GM12878 (cell line): ENCODE data around the gene OVCA2. TPM values are rescaled to one million over a fixed set of nuclear protein-coding genes. Genes with fewer than 3 reads are reported as not detected.

Experiments
- EZH2 ChIP-seq: IDR thresholded peaks from 2 replicates; pipeline ENCODE4 v1.6.1; 2012; ENCODE audit warnings: low read depth, mild to moderate bottlenecking, control low read depth, inconsistent platforms, low read length, borderline replicate concordance; ENCODE audit not compliant: control insufficient read depth
- KAT2A ChIP-seq: conservative IDR thresholded peaks from 2 replicates; pipeline ENCODE4 v1.6.1; 2011; ENCODE audit warnings: low read depth, low read length; ENCODE audit not compliant: control insufficient read depth
- NR2C1 ChIP-seq: fragments of 450-650 bp; IDR thresholded peaks from 2 replicates; pipeline ENCODE4 v1.6.1; 2017; ENCODE audit warnings: antibody characterized with exemption, mild to moderate bottlenecking, moderate library complexity
- RELB ChIP-seq: fragments of 450-650 bp; IDR thresholded peaks from 2 replicates; pipeline ENCODE4 v1.6.1; 2017; ENCODE audit warnings: low read depth, mild to moderate bottlenecking, moderate library complexity
- REST ChIP-seq: IDR thresholded peaks from 2 replicates; pipeline ENCODE4 v1.6.1; 2012; ENCODE audit warnings: mild to moderate bottlenecking, low read depth, low read length
- SP1 ChIP-seq: IDR thresholded peaks from one replicate; pipeline ENCODE4 v1.6.1; 2011; ENCODE audit warnings: low read depth, low read length
- SRF ChIP-seq, 2 experiments: IDR thresholded peaks; 2 replicates each; pipeline ENCODE4 v1.6.1; 2011; ENCODE audit warnings: low read depth in 2 of 2, low read length in 2 of 2, mild to moderate bottlenecking in 1 of 2, moderate library complexity in 1 of 2
- STAT3 ChIP-seq: IDR thresholded peaks from 2 replicates; pipeline ENCODE4 v1.6.1; 2011; ENCODE audit warnings: low read depth, low read length, improper control_type of control experiment
- YY1 ChIP-seq: IDR thresholded peaks from 2 replicates; pipeline ENCODE4 v1.6.1; 2011; ENCODE audit warnings: low read depth, mild to moderate bottlenecking, low read length
- ZNF622 ChIP-seq: fragments of 450-650 bp; IDR thresholded peaks from 2 replicates; pipeline ENCODE4 v1.6.1; 2017; ENCODE audit warnings: mild to moderate bottlenecking, inconsistent platforms
- polyA plus RNA-seq, 11 experiments: library from polyadenylated mRNA; depleted of rRNA in 4 of 11; unstranded in 6 of 11; stranded (reverse) in 5 of 11; fragments of >200 nt; fragmentation: Nextera tagmentation in 4 of 11; fragmentation: Illumina TruSeq in 1 of 11; extraction: Ambion mirVana in 4 of 11; extraction: Trizol in 1 of 11; gene quantifications; 1 replicate in 1 of 11; 2 replicates in 10 of 11; pipeline versions ENCODE4 v1.2.1 to v1.2.3, GENCODE V29; 2011 to 2016; ENCODE audit warnings: inconsistent platforms in 2 of 11, missing spikeins in 2 of 11, low read depth in 1 of 11
- total RNA-seq, 4 experiments: library from RNA; depleted of rRNA in 3 of 4; stranded (reverse); fragments of >200 nt in 3 of 4; fragmentation: Illumina TruSeq in 1 of 4; extraction: Trizol in 1 of 4; gene quantifications; 2 replicates each; pipeline versions ENCODE4 v1.2.1 to v1.2.3, GENCODE V29; 2013 to 2021

Gene OVCA2
- total and polyA plus RNA-seq, 10 of the 15 experiments (the other 5 are each of a cell fraction or from before 2014, with no cell fraction given): 6.1 to 75.3 (median 40.7) TPM

GRCh38 chr17:2013994-2014317 is 27.9 kb upstream of the OVCA2 start (continued):
- TF ChIP-seq REST (no peak), YY1 (no peak), NR2C1 (no peak), RELB (no peak), ZNF622 (no peak), KAT2A (no peak), SRF (IDR thresholded peaks at IDR 0.05; ENCODE audit: low read depth in 2 of 2, low read length in 2 of 2) (no peak), SP1 (no peak), EZH2 (no peak), STAT3 (no peak)
